ENCODE results near the gene ZNF185.

The ZNF185 gene

GRCh38 chrX:152926279-152926678 lies 28.4 kb downstream of the ZNF185 start:
- peak; percentile 73 for DNase-seq (ENCODE audit: low spot score)
- TF ChIP-seq, protein P1, sequence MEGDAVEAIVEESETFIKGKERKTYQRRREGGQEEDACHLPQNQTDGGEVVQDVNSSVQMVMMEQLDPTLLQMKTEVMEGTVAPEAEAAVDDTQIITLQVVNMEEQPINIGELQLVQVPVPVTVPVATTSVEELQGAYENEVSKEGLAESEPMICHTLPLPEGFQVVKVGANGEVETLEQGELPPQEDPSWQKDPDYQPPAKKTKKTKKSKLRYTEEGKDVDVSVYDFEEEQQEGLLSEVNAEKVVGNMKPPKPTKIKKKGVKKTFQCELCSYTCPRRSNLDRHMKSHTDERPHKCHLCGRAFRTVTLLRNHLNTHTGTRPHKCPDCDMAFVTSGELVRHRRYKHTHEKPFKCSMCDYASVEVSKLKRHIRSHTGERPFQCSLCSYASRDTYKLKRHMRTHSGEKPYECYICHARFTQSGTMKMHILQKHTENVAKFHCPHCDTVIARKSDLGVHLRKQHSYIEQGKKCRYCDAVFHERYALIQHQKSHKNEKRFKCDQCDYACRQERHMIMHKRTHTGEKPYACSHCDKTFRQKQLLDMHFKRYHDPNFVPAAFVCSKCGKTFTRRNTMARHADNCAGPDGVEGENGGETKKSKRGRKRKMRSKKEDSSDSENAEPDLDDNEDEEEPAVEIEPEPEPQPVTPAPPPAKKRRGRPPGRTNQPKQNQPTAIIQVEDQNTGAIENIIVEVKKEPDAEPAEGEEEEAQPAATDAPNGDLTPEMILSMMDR (IDR thresholded peaks at IDR 0.05; ENCODE audit: borderline replicate concordance, control extremely low read depth, extremely low read depth, insufficient read depth, missing control alignments) = peak; percentile 43
- in situ Hi-C loops (cut with MboI; ENCODE audit: low sequenced_read_pairs, unreplicated experiment) = no loop called here

DNA sequence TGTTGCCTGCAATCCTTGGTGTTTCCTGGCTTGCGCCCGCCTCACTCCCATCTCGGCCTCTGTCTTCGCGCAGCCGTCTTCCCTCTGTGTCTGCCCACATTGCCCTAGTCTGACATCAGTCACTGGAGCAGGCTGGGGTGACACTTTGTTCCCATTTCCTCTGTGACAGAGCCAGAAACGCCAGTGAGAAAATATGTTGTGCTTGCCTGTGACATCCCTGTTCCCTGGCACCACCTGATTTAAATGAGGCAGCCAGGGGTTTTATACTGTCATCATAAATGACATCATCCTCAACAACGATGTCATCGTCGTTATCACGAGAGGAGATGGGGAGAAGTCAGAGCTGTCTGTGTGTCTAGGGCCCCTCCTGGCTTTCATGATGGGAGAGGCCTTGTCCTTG lies 29.1 kb downstream of the ZNF185 start:
- in situ Hi-C loops (cut with MboI; ENCODE audit: low sequenced_read_pairs, unreplicated experiment) = no loop called here
- TF ChIP-seq, protein P1 (IDR thresholded peaks at IDR 0.05; ENCODE audit: borderline replicate concordance, control extremely low read depth, extremely low read depth, insufficient read depth, missing control alignments) = no peak
- no peak for DNase-seq (ENCODE audit: low spot score)

DNA sequence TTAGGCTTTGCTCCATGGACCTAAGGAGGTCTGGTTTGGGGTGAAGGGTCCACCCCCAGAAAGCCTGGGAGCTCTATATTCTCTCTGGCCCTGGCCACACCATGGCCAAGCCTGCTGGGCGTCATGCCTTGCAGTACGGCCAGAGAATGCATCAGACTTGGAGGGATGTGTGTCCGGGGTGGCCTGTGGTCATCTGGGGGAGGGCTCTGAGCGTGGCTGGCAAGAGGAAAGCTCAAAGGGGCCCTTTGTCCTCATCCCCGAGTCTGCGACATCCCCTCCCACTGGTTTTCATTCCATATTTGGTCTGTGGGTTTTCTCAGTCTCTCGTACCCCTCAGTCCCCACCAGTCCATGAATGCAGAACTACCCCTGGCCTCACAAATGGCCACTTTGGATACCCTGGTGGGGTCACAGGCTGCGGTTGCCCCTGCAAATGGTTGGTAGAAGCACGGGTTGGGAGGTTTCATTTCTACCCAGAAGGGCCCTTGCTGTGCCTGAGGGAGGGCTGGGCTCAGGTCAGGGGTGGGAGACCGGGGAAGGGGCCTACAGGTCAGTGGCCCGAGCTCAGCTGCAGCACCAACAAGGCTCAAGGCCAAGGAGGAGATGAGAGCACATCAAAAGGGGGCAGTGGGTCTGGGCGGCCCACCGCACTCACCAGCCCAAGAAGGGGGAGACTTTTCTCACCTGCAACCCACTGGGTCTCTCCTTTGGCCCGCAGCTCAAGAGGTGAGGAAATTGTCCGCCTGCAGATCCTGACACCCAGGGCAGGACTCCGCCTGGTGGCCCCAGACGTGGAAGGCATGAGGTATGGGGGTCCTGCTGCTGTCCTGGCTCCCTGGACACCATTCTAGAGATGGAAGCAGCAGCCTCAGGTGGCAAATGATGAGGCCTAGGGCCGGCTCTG lies 30.2 kb downstream of the ZNF185 start:
- no peak for DNase-seq (ENCODE audit: low spot score)
- TF ChIP-seq, protein P1 (IDR thresholded peaks at IDR 0.05; ENCODE audit: borderline replicate concordance, control extremely low read depth, extremely low read depth, insufficient read depth, missing control alignments) = no peak
- in situ Hi-C loops (cut with MboI; ENCODE audit: low sequenced_read_pairs, unreplicated experiment) = no loop called here

- TF ChIP-seq, protein P1 (IDR thresholded peaks at IDR 0.05; ENCODE audit: borderline replicate concordance, control extremely low read depth, extremely low read depth, insufficient read depth, missing control alignments) = no peak
- DNase-seq (ENCODE audit: low spot score) = no peak
- in situ Hi-C loops (cut with MboI; ENCODE audit: low sequenced_read_pairs, unreplicated experiment) = no loop called here
Observed at GRCh38 chrX:152928761-152929400, 31.0 kb downstream of the ZNF185 start.

DNA sequence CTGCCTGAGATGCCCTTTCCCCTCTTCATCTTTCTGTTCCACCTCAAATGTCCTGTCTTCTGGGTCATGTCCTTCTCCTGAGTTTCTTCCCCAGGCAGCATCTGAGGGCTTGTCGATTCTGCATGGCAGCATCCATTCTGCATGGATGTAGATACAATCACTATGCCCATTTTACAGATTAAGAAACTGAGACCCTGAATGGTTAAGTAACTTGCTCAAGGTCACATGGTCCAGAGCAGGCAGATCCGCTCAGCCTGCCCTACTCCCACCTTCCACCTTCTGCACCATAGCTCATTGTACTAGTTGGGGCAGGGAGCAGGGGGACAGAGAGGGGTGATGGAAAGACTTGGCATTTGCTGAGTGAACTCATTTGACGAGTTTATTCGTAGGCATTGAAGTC lies 32.0 kb downstream of the ZNF185 start:
- TF ChIP-seq, protein P1 (IDR thresholded peaks at IDR 0.05; ENCODE audit: borderline replicate concordance, control extremely low read depth, extremely low read depth, insufficient read depth, missing control alignments) = no peak
- in situ Hi-C loops (cut with MboI; ENCODE audit: low sequenced_read_pairs, unreplicated experiment) = no loop called here
- no peak for DNase-seq (ENCODE audit: low spot score)

DNA sequence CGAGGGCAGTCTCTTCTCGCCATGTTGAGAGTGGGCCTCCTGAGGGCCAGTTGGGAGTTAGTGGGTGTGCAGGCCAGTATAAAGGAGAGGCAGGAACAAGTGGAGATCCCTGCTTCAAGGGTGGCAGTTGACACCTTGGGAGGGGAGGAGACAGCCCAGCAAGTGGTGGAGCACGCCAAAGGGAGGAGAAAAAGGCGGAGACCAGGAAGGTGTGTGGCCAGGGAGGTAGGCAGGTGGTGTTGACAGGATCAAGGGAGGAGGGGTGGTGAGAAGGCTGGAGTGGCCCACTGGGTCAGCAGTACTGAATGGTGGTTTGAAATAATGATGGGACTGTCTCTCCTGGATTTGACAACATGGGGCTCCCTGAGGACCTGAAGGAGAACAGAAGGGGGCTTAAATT lies 32.6 kb downstream of the ZNF185 start:
- TF ChIP-seq, protein P1 (IDR thresholded peaks at IDR 0.05; ENCODE audit: borderline replicate concordance, control extremely low read depth, extremely low read depth, insufficient read depth, missing control alignments) = no peak
- in situ Hi-C loops (cut with MboI; ENCODE audit: low sequenced_read_pairs, unreplicated experiment) = no loop called here
- no peak for DNase-seq (ENCODE audit: low spot score)

All from GM13976 (cell line).